IPS-20b (cell line): Measurements from ENCODE around the gene ITGA4.

ENCODE experiments used
- H3K27ac ChIP-seq: one replicate; pipeline ENCODE4 v1.5.1; 2013; ENCODE audit warnings: low read length
- H3K27me3 ChIP-seq: 2 replicates; pipeline ENCODE4 v1.6.1; 2013; ENCODE audit warnings: mild to moderate bottlenecking, low read length, inconsistent platforms; ENCODE audit not compliant: insufficient read depth
- H3K36me3 ChIP-seq: 2 replicates; pipeline ENCODE4 v1.6.1; 2013; ENCODE audit warnings: low read depth, mild to moderate bottlenecking, inconsistent platforms, low read length, moderate library complexity; ENCODE audit not compliant: insufficient read depth
- H3K4me1 ChIP-seq: 2 replicates; pipeline ENCODE4 v1.6.1; 2013; ENCODE audit warnings: mild to moderate bottlenecking, control low read depth, inconsistent platforms, low read length, moderate library complexity; ENCODE audit not compliant: insufficient read depth
- H3K4me3 ChIP-seq: 2 replicates; pipeline ENCODE4 v1.5.1; 2013; ENCODE audit warnings: mild to moderate bottlenecking, low read length, inconsistent platforms
- H3K9ac ChIP-seq: 2 replicates; pipeline ENCODE4 v1.6.1; 2013; ENCODE audit warnings: low read depth, mild to moderate bottlenecking, inconsistent platforms, low read length, moderate library complexity
- H3K9me3 ChIP-seq: 2 replicates; pipeline ENCODE4 v1.6.1; 2013; ENCODE audit warnings: mild to moderate bottlenecking, low read depth, low read length, inconsistent platforms; ENCODE audit not compliant: insufficient read depth

The ITGA4 gene

GRCh38 chr2:181472990-181473389, 15.8 kb downstream of the ITGA4 start:
- Histone ChIP-seq H3K4me3 (no peak overlapping the region), H3K9me3 (no peaks in the 10 kb centered on the region), H3K27me3 (no peaks in the 10 kb centered on the region), H3K36me3 (no peaks in the 10 kb centered on the region), H3K4me1 (0 out of 2 replicates have a peak, but pooled peaks cover 6% of the 10 kb centered on the region), H3K9ac (no peak overlapping the region), H3K27ac (no peak overlapping the region)

- no peaks in the 10 kb centered on the region for H3K27me3 ChIP-seq
- no peak overlapping the region for H3K4me3 ChIP-seq
- no peaks in the 10 kb centered on the region for H3K9me3 ChIP-seq
- no peak overlapping the region for H3K9ac ChIP-seq
- no peaks in the 10 kb centered on the region for H3K36me3 ChIP-seq
- no peaks in the 10 kb centered on the region for H3K4me1 ChIP-seq
- H3K27ac ChIP-seq, result no peak overlapping the region
Observed at GRCh38 chr2:181474222-181474881, 17.2 kb downstream of the ITGA4 start.

GRCh38 chr2:181483211-181483610, 26.0 kb downstream of the ITGA4 start:
- no peaks in the 10 kb centered on the region for H3K4me1 ChIP-seq
- H3K36me3 ChIP-seq, result no peaks in the 10 kb centered on the region
- H3K9me3 ChIP-seq, result no peaks in the 10 kb centered on the region
- H3K27ac ChIP-seq, result no peak overlapping the region
- no peak overlapping the region for H3K4me3 ChIP-seq
- H3K9ac ChIP-seq, result no peak overlapping the region
- no peaks in the 10 kb centered on the region for H3K27me3 ChIP-seq

- Histone ChIP-seq H3K36me3 (no peaks in the 10 kb centered on the region), H3K9ac (no peak overlapping the region), H3K27ac (no peak overlapping the region), H3K4me1 (no peaks in the 10 kb centered on the region), H3K9me3 (no peaks in the 10 kb centered on the region), H3K27me3 (no peaks in the 10 kb centered on the region), H3K4me3 (no peak overlapping the region)
Observed at GRCh38 chr2:181483876-181484275, 26.7 kb downstream of the ITGA4 start.

- no peaks in the 10 kb centered on the region for H3K36me3 ChIP-seq
- no peaks in the 10 kb centered on the region for H3K9me3 ChIP-seq
- H3K9ac ChIP-seq, result no peak overlapping the region
- no peak overlapping the region for H3K4me3 ChIP-seq
- H3K27ac ChIP-seq, result no peak overlapping the region
- no peaks in the 10 kb centered on the region for H3K27me3 ChIP-seq
- H3K4me1 ChIP-seq, result no peaks in the 10 kb centered on the region
Observed at GRCh38 chr2:181484851-181485637, 27.9 kb downstream of the ITGA4 start.

GRCh38 chr2:181485638-181485946, 28.4 kb downstream of the ITGA4 start:
- no peaks in the 10 kb centered on the region for H3K9me3 ChIP-seq
- H3K4me3 ChIP-seq, result no peak overlapping the region
- no peaks in the 10 kb centered on the region for H3K27me3 ChIP-seq
- no peak overlapping the region for H3K9ac ChIP-seq
- no peak overlapping the region for H3K27ac ChIP-seq
- H3K4me1 ChIP-seq, result no peaks in the 10 kb centered on the region
- H3K36me3 ChIP-seq, result no peaks in the 10 kb centered on the region

- no peaks in the 10 kb centered on the region for H3K27me3 ChIP-seq
- no peak overlapping the region for H3K27ac ChIP-seq
- no peak overlapping the region for H3K9ac ChIP-seq
- peaks cover 6% of the 10 kb centered on the region for H3K4me1 ChIP-seq
- H3K36me3 ChIP-seq, result no peaks in the 10 kb centered on the region
- no peak overlapping the region for H3K4me3 ChIP-seq
- no peaks in the 10 kb centered on the region for H3K9me3 ChIP-seq
Observed at GRCh38 chr2:181499231-181499630, 42.0 kb downstream of the ITGA4 start.

GRCh38 chr2:181500201-181500600, 43.0 kb downstream of the ITGA4 start:
- Histone ChIP-seq H3K4me3 (no peak overlapping the region), H3K27me3 (no peaks in the 10 kb centered on the region), H3K27ac (no peak overlapping the region), H3K9me3 (no peaks in the 10 kb centered on the region), H3K4me1 (peaks cover 8% of the 10 kb centered on the region), H3K9ac (no peak overlapping the region), H3K36me3 (no peaks in the 10 kb centered on the region)

GRCh38 chr2:181515719-181516118, 58.5 kb downstream of the ITGA4 start:
- no peaks in the 10 kb centered on the region for H3K9me3 ChIP-seq
- no peaks in the 10 kb centered on the region for H3K27me3 ChIP-seq
- no peak overlapping the region for H3K9ac ChIP-seq
- H3K36me3 ChIP-seq, result no peaks in the 10 kb centered on the region
- no peak overlapping the region for H3K27ac ChIP-seq
- no peak overlapping the region for H3K4me3 ChIP-seq
- peaks cover 4% of the 10 kb centered on the region; the same call in 1 of the 2 replicates for H3K4me1 ChIP-seq

GRCh38 chr2:181516992-181517391, 59.8 kb downstream of the ITGA4 start:
- H3K27me3 ChIP-seq, result no peaks in the 10 kb centered on the region
- H3K9ac ChIP-seq, result no peak overlapping the region
- H3K27ac ChIP-seq, result no peak overlapping the region
- no peaks in the 10 kb centered on the region for H3K9me3 ChIP-seq
- peaks cover 3% of the 10 kb centered on the region; the same call in 1 of the 2 replicates for H3K4me1 ChIP-seq
- H3K36me3 ChIP-seq, result no peaks in the 10 kb centered on the region
- H3K4me3 ChIP-seq, result no peak overlapping the region

GRCh38 chr2:181517685-181518301, 60.6 kb downstream of the ITGA4 start:
- Histone ChIP-seq H3K9me3 (no peaks in the 10 kb centered on the region), H3K4me3 (no peak overlapping the region), H3K27me3 (no peaks in the 10 kb centered on the region), H3K36me3 (no peaks in the 10 kb centered on the region), H3K27ac (no peak overlapping the region), H3K4me1 (no peaks in the 10 kb centered on the region), H3K9ac (no peak overlapping the region)

GRCh38 chr2:181520253-181520652, 63.1 kb downstream of the ITGA4 start:
- H3K36me3 ChIP-seq, result no peaks in the 10 kb centered on the region
- no peaks in the 10 kb centered on the region for H3K27me3 ChIP-seq

More at GRCh38 chr2:181520253-181520652, 63.1 kb downstream of the ITGA4 start:
- Histone ChIP-seq H3K9me3 (no peaks in the 10 kb centered on the region), H3K27ac (no peak overlapping the region), H3K9ac (no peak overlapping the region), H3K4me3 (no peak overlapping the region), H3K4me1 (no peaks in the 10 kb centered on the region)
